ENCODE results near the gene FKBP2.

Gene FKBP2

GRCh38 chr11:64263947-64264317 is 23.0 kb downstream of the FKBP2 start:
- DNase-seq (ENCODE audit: low spot score): no peak

GRCh38 chr11:64264371-64264852 is 23.5 kb downstream of the FKBP2 start:
- no peak for DNase-seq (ENCODE audit: low spot score)

GRCh38 chr11:64265176-64266160 is 24.6 kb downstream of the FKBP2 start:
- DNase-seq (ENCODE audit: low spot score): no peak

GRCh38 chr11:64266339-64266738 is 25.4 kb downstream of the FKBP2 start:
- no peak for DNase-seq (ENCODE audit: low spot score)

GRCh38 chr11:64267207-64267945 is 26.5 kb downstream of the FKBP2 start:
- no peak for DNase-seq (ENCODE audit: low spot score)

GRCh38 chr11:64268025-64268892 is 27.4 kb downstream of the FKBP2 start:
- peak; percentile 70 for DNase-seq (ENCODE audit: low spot score)

GRCh38 chr11:64268893-64269539 is 28.1 kb downstream of the FKBP2 start:
- DNase-seq (ENCODE audit: low spot score): peak; percentile 56

- peak; percentile 99 for DNase-seq (ENCODE audit: low spot score)
These were observed 28.8 kb downstream of the FKBP2 start for GRCh38 chr11:64269540-64270220.

GRCh38 chr11:64275031-64275800 is 34.3 kb downstream of the FKBP2 start:
- no peak for DNase-seq (ENCODE audit: low spot score)

- no peak for DNase-seq (ENCODE audit: low spot score)
These were observed 34.9 kb downstream of the FKBP2 start for GRCh38 chr11:64275841-64276240.

GRCh38 chr11:64276653-64277431 is 35.9 kb downstream of the FKBP2 start:
- DNase-seq (ENCODE audit: low spot score): peak; percentile 80

GRCh38 chr11:64278576-64279190 is 37.8 kb downstream of the FKBP2 start:
- DNase-seq (ENCODE audit: low spot score): no peak

- DNase-seq (ENCODE audit: low spot score): no peak
These were observed 41.3 kb downstream of the FKBP2 start for GRCh38 chr11:64281957-64282770.

- no peak for DNase-seq (ENCODE audit: low spot score)
These were observed 42.2 kb downstream of the FKBP2 start for GRCh38 chr11:64283092-64283491.

- DNase-seq (ENCODE audit: low spot score): peak; percentile 95
These were observed 43.4 kb downstream of the FKBP2 start, which contains the start of gene BAD for GRCh38 chr11:64284048-64284961. TSS of gene BAD (minus strand) at chr11:64284665. CDS start at chr11:64284368, 297 bp downstream.
